Measurements from ENCODE around the gene AFAP1L2. TPM values are rescaled to one million over a fixed set of nuclear protein-coding genes. Genes with fewer than 3 reads are reported as not detected.

The AFAP1L2 gene
- total and polyA plus RNA-seq, 5 experiments from 2014 or later, result 1.3 to 2.3 (median 1.8) TPM

DNA sequence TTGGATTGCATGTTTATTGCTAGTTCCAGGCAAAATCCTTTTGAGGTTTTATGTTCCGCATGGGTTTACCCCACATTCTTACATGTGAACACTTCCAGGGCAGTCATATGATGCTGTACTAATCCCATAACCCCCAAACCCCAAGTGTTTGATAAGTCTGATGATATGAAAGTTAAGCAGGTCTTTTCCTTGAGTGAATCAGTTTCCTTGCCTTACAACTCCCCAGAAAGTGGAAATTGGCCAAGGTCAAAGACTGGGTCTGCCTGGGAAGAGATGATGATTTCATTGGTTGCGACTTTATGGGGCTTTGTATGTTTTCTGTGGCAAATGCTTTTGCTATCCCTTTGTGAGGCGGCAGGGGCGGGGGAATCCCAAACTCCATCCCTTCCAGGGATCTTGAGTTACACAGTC lies 24.7 kb downstream of the AFAP1L2 start:
- H3K9me3 Mint-ChIP-seq, result no peaks in the 10 kb centered on the region
- DNase-seq (no peak), ATAC-seq (no peak)
- no peak overlapping the region for H3K27ac Mint-ChIP-seq
- H3K36me3 Mint-ChIP-seq, result no peaks in the 10 kb centered on the region
- H3K4me1 Mint-ChIP-seq, result no peaks in the 10 kb centered on the region
- H3K4me3 Mint-ChIP-seq, result no peak overlapping the region
- POLR2A ChIA-PET, result no interaction called here
- H3K27me3 Mint-ChIP-seq, result peaks cover 5 to 21% (median 13%) of the 10 kb centered on the region in 5 donors

DNA sequence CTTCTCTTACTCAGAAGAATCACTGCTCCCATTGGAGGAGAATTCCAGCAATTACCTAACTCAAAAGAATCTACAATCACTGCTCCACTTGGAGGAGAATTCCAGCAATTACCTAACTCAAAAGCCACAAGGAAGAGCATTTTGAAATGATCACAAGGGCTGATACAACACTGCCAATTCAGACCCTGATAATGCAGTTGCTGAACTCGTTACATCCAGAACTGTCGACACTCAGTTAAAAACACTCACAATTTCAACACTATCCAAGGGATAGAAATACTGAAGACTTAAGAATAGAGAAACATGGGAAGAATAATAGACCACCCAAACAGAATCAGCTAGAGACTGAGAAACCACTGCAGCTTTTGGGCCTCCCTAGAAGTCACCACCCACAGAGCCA lies 27.8 kb downstream of the AFAP1L2 start:
- Mint-ChIP-seq H3K27ac (no peak overlapping the region), H3K4me1 (no peaks in the 10 kb centered on the region), H3K27me3 (peaks cover 5 to 25% (median 10%) of the 10 kb centered on the region in 5 donors), H3K9me3 (no peaks in the 10 kb centered on the region), H3K36me3 (no peaks in the 10 kb centered on the region), H3K4me3 (no peak overlapping the region)
- no peak for ATAC-seq
- POLR2A ChIA-PET, result no interaction called here
- no peak for DNase-seq

DNA sequence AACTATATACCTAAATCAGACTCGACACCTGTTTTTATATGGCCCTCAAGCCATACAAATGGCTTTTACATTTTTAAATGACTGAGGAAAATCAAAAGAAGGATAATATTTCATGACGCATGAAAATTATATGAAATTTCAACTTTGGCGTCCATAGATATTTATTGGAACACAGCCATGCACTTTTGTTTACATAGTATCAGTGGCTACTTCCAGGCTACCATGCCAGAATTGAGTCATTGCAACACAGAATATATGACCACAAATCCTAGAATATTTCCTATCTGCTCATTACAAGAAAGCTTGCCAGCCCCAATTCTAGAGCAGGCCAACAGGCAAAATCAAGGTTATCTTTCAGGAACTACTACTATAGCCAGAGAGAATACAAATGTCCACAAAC lies 29.3 kb downstream of the AFAP1L2 start:
- DNase-seq (no peak), ATAC-seq (no peak)
- H3K4me3 Mint-ChIP-seq, result no peak overlapping the region
- POLR2A ChIA-PET, result no interaction called here
- H3K27me3 Mint-ChIP-seq, result peaks cover 4 to 17% (median 4%) of the 10 kb centered on the region in 5 donors
- H3K36me3 Mint-ChIP-seq, result no peaks in the 10 kb centered on the region
- no peaks in the 10 kb centered on the region for H3K9me3 Mint-ChIP-seq
- peaks cover 0 to under 1% (median 0%) of the 10 kb centered on the region in 4 donors for H3K4me1 Mint-ChIP-seq
- no peak overlapping the region for H3K27ac Mint-ChIP-seq

GRCh38 chr10:114374053-114374791 lies 30.1 kb downstream of the AFAP1L2 start:
- peaks cover 0 to 3% (median 0%) of the 10 kb centered on the region in 4 donors for H3K4me1 Mint-ChIP-seq
- no peak overlapping the region for H3K27ac Mint-ChIP-seq
- no peaks in the 10 kb centered on the region for H3K9me3 Mint-ChIP-seq
- POLR2A ChIA-PET, result no interaction called here
- ATAC-seq (no peak), DNase-seq (no peak)
- H3K36me3 Mint-ChIP-seq, result no peaks in the 10 kb centered on the region
- peaks cover 0 to 17% (median 4%) of the 10 kb centered on the region in 5 donors for H3K27me3 Mint-ChIP-seq
- no peak overlapping the region for H3K4me3 Mint-ChIP-seq

DNA sequence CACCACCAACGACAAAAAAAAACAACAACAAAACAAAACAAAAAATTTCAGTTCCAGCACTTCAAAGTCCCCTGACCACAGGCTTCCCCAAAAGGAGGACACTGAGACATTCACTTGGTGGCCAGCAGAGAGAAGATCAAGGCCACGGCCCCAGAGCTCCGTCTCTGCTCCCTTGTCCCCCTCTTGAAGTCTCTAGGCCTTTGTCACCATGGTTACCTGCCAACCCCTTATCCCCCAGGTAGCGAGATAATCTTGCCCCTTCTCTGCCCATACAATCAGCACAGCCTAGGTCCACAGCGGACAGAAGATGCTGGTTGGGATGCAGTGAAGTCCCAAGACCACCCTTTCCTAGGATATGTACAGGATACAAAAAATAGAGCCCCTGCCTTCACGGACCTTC lies 30.7 kb downstream of the AFAP1L2 start:
- Mint-ChIP-seq H3K9me3 (no peaks in the 10 kb centered on the region), H3K27me3 (peaks cover 0 to 15% (median 3%) of the 10 kb centered on the region in 5 donors), H3K4me1 (peaks cover 0 to 3% (median 0%) of the 10 kb centered on the region in 4 donors), H3K4me3 (no peak overlapping the region), H3K36me3 (no peaks in the 10 kb centered on the region), H3K27ac (no peak overlapping the region)
- POLR2A ChIA-PET, result no interaction called here
- DNase-seq (no peak), ATAC-seq (no peak)

- no peaks in the 10 kb centered on the region for H3K9me3 Mint-ChIP-seq
- no peaks in the 10 kb centered on the region for H3K36me3 Mint-ChIP-seq
- H3K27me3 Mint-ChIP-seq, result peaks cover 0 to 9% (median 2%) of the 10 kb centered on the region in 5 donors
- no peak overlapping the region for H3K4me3 Mint-ChIP-seq
- peaks cover 0 to 3% (median 0%) of the 10 kb centered on the region in 4 donors for H3K4me1 Mint-ChIP-seq
- POLR2A ChIA-PET, result no interaction called here
- no peak for DNase-seq
- no peak overlapping the region for H3K27ac Mint-ChIP-seq
- no peak for ATAC-seq
Observed at GRCh38 chr10:114372995-114373394, 31.3 kb downstream of the AFAP1L2 start.

DNA sequence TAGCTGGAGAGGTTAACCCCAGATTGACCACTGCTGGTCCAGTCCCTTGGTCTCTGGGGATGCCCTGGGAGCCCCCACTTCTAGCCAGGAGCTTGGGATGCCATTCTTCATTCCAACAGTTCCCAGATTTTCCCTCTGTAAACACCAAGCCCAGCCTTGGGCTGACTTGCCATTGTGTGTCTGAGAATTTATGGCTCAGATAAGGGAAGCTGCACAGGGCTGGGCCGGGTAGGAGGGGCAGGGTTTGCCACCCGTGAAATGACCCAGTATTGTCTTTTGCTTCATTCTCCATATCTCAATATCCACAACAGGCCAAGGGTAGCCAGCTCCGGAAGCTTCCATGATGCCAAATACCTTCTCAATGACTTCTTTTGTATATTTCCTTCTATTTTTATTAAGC lies 32.1 kb downstream of the AFAP1L2 start:
- H3K4me3 Mint-ChIP-seq, result no peak overlapping the region
- ATAC-seq (no peak), DNase-seq (no peak)
- H3K27ac Mint-ChIP-seq, result no peak overlapping the region
- POLR2A ChIA-PET, result interaction anchor here (0.6 kb wide), 1 partner anchor 198 kb away, joined by 4 read pairs; no protein-coding TSS in a partner anchor
- no peaks in the 10 kb centered on the region for H3K9me3 Mint-ChIP-seq
- peaks cover 0 to 3% (median under 1%) of the 10 kb centered on the region in 4 donors for H3K4me1 Mint-ChIP-seq
- no peaks in the 10 kb centered on the region for H3K36me3 Mint-ChIP-seq
- peaks cover 0 to 8% (median 2%) of the 10 kb centered on the region in 5 donors for H3K27me3 Mint-ChIP-seq

- H3K4me3 Mint-ChIP-seq, result no peak overlapping the region
- H3K36me3 Mint-ChIP-seq, result no peaks in the 10 kb centered on the region
- DNase-seq (no peak), ATAC-seq (no peak)
- H3K27me3 Mint-ChIP-seq, result peaks cover 0 to 4% (median 2%) of the 10 kb centered on the region in 5 donors
- H3K4me1 Mint-ChIP-seq, result peaks cover 0 to 3% (median under 1%) of the 10 kb centered on the region in 4 donors
- no peak overlapping the region for H3K27ac Mint-ChIP-seq
- POLR2A ChIA-PET, result no interaction called here
- no peaks in the 10 kb centered on the region for H3K9me3 Mint-ChIP-seq
Observed at GRCh38 chr10:114370966-114371365, 33.3 kb downstream of the AFAP1L2 start.

DNA sequence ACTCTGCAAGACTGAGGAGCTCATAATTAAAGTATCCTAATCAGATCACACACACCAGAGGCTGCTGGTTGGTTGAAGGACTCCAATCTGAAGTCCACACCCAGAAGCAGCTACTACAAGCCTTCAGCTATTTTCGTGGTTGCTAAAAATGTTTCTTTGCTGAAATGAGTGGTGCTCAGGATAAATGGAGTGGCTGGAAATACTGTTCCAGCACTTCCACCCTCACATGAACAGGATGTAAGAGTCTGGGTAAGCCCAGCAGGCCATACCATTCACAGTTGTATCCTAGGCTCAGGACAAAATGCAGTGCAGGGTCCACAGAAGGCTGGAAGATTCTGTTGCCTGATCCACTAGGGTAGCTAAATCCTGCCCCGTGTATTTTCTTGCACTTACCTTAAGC lies 34.1 kb downstream of the AFAP1L2 start:
- Mint-ChIP-seq H3K27me3 (peaks cover 0 to 4% (median 2%) of the 10 kb centered on the region in 5 donors), H3K36me3 (no peaks in the 10 kb centered on the region), H3K4me1 (peaks cover 0 to 3% (median under 1%) of the 10 kb centered on the region in 4 donors), H3K9me3 (no peaks in the 10 kb centered on the region), H3K27ac (no peak overlapping the region), H3K4me3 (no peak overlapping the region)
- ATAC-seq (no peak), DNase-seq (no peak)
- POLR2A ChIA-PET, result no interaction called here

DNA sequence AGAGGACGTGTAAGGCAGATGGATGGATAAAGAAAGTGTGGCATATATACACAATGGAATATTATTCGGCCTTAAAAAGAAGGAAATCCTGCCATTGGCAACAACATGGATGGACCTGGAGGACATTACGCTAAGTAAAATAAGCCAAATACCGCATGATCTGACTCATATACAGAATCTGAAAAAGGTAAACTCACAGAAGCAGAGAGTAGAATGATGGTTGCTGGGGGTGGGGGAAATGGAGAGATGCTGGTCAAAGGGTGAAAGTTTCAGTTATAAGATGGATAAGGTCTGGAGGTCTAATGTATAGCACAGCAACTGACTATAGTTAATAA lies 36.3 kb downstream of the AFAP1L2 start:
- H3K27me3 Mint-ChIP-seq, result no peaks in the 10 kb centered on the region
- ATAC-seq, result no peak
- H3K4me3 Mint-ChIP-seq, result no peak overlapping the region
- H3K9me3 Mint-ChIP-seq, result no peaks in the 10 kb centered on the region
- no peak for DNase-seq
- POLR2A ChIA-PET, result no interaction called here
- H3K4me1 Mint-ChIP-seq, result peaks cover 0 to 3% (median under 1%) of the 10 kb centered on the region in 4 donors
- no peaks in the 10 kb centered on the region for H3K36me3 Mint-ChIP-seq
- no peak overlapping the region for H3K27ac Mint-ChIP-seq

GRCh38 chr10:114367351-114368056 lies 36.8 kb downstream of the AFAP1L2 start:
- no peaks in the 10 kb centered on the region for H3K9me3 Mint-ChIP-seq
- H3K4me3 Mint-ChIP-seq, result no peak overlapping the region
- no peaks in the 10 kb centered on the region for H3K27me3 Mint-ChIP-seq
- peaks cover 0 to 3% (median under 1%) of the 10 kb centered on the region in 4 donors for H3K4me1 Mint-ChIP-seq
- POLR2A ChIA-PET, result no interaction called here
- H3K36me3 Mint-ChIP-seq, result no peaks in the 10 kb centered on the region
- no peak overlapping the region for H3K27ac Mint-ChIP-seq
- DNase-seq (no peak), ATAC-seq (no peak)

DNA sequence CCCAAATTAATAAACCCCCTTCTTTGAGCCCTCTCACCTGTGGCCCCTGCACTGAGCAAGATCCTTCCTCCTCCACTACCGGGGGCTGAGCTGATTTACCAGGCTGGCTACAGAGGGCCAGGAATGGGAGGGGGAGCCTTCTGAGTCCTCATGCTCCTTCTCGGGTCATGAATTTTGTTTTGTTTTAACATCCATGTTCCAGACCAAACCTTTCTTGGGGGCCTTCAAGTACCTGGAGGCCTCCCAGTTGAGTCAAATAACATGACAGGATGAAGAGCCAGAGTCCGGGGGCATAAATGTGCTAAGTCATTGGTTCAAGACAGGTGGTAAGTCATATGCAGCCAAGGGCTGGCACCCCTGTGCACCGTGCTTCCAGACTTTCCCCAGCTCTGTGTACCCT lies 39.6 kb downstream of the AFAP1L2 start:
- ATAC-seq (no peak), DNase-seq (no peak)
- Mint-ChIP-seq H3K27me3 (peaks cover 0 to 14% (median 5%) of the 10 kb centered on the region in 5 donors), H3K4me3 (no peak overlapping the region), H3K27ac (no peak overlapping the region), H3K9me3 (no peaks in the 10 kb centered on the region), H3K36me3 (no peaks in the 10 kb centered on the region), H3K4me1 (peaks cover 0 to 1% (median 0%) of the 10 kb centered on the region in 4 donors)
- POLR2A ChIA-PET, result no interaction called here

- ATAC-seq (no peak), DNase-seq (no peak)
- Mint-ChIP-seq H3K27me3 (peaks cover 2 to 20% (median 10%) of the 10 kb centered on the region in 5 donors), H3K36me3 (no peaks in the 10 kb centered on the region), H3K4me1 (peaks cover 0 to 1% (median 0%) of the 10 kb centered on the region in 4 donors), H3K9me3 (no peaks in the 10 kb centered on the region), H3K4me3 (no peak overlapping the region), H3K27ac (no peak overlapping the region)
- POLR2A ChIA-PET, result no interaction called here
Observed at GRCh38 chr10:114363745-114364454, 40.4 kb downstream of the AFAP1L2 start.

Data from naive thymus-derived CD8-positive, alpha-beta T cell (primary cell).